Chondrocyte (in vitro differentiated cells): ENCODE data around the gene FCN3. TPM values are rescaled to one million over a fixed set of nuclear protein-coding genes. Genes with fewer than 3 reads are reported as not detected.

Experiments used
- DNase-seq: peaks from one replicate; pipeline ENCODE4 v3.0.0; 2021; ENCODE audit warnings: mixed read lengths, low spot score
- H3K27ac Mint-ChIP-seq: one replicate; pipeline ENCODE4 v1.8.0; 2021; ENCODE audit warnings: mild to moderate bottlenecking, moderate library complexity, mixed read lengths; ENCODE audit not compliant: unreplicated experiment
- H3K27me3 Mint-ChIP-seq: 2 replicates; pipeline ENCODE4 v1.8.0; 2021; ENCODE audit warnings: low read depth, mixed read lengths
- H3K36me3 Mint-ChIP-seq: 2 replicates; pipeline ENCODE4 v1.8.0; 2021; ENCODE audit warnings: low read depth, mixed read lengths
- H3K4me1 Mint-ChIP-seq: 2 replicates; pipeline ENCODE4 v1.8.0; 2021; ENCODE audit warnings: low read depth, mild to moderate bottlenecking, mixed read lengths
- H3K4me3 Mint-ChIP-seq: one replicate; pipeline ENCODE4 v1.8.0; 2021; ENCODE audit warnings: mild to moderate bottlenecking, moderate library complexity, mixed read lengths; ENCODE audit not compliant: unreplicated experiment
- H3K9me3 Mint-ChIP-seq: 2 replicates; pipeline ENCODE4 v1.8.0; 2021; ENCODE audit warnings: low read depth, mixed read lengths
- CTCF ChIP-seq: fragments of 200-600 bp; sonication (generic); IDR thresholded peaks from 2 replicates; pipeline ENCODE4 v1.5.0; 2021; ENCODE audit warnings: antibody characterized with exemption, mild to moderate bottlenecking, moderate library complexity
- total RNA-seq: library from RNA; stranded (reverse); gene quantifications from 3 replicates; pipeline ENCODE4 v1.2.1, GENCODE V29; 2021

FCN3 gene
- total RNA-seq, 1 donor from 2014 or later: not detected

GRCh38 chr1:27341525-27342252, 32.9 kb downstream of the FCN3 start, which contains the start of gene SYTL1:
Gene SYTL1, plus strand, starts transcription at chr1:27342022. Its CDS starts 3,313 bp downstream, at chr1:27345335.
- peak within 1 kb of the TSS; percentile 74 for H3K27ac Mint-ChIP-seq
- peaks cover 24% of the 10 kb centered on the region for H3K4me1 Mint-ChIP-seq
- TF ChIP-seq CTCF: no peak
- no peaks in the 10 kb centered on the region for H3K9me3 Mint-ChIP-seq
- DNase-seq: no peak
- peak within 1 kb of the TSS; percentile 36 for H3K4me3 Mint-ChIP-seq
- no peaks in the 10 kb centered on the region for H3K27me3 Mint-ChIP-seq
- H3K36me3 Mint-ChIP-seq: no peaks in the 10 kb centered on the region

- peaks cover 24% of the 10 kb centered on the region for H3K4me1 Mint-ChIP-seq
- H3K4me3 Mint-ChIP-seq: no peak overlapping the region
- DNase-seq: no peak
- no peaks in the 10 kb centered on the region for H3K9me3 Mint-ChIP-seq
- no peak for TF ChIP-seq CTCF
- no peaks in the 10 kb centered on the region for H3K27me3 Mint-ChIP-seq
- peaks cover 5% of the 10 kb centered on the region for H3K36me3 Mint-ChIP-seq
- no peak overlapping the region for H3K27ac Mint-ChIP-seq
Measured at GRCh38 chr1:27339213-27339612, 35.4 kb downstream of the FCN3 start.

GRCh38 chr1:27338751-27339150, 35.9 kb downstream of the FCN3 start:
- Mint-ChIP-seq H3K4me1 (peaks cover 24% of the 10 kb centered on the region), H3K36me3 (peaks cover 7% of the 10 kb centered on the region), H3K9me3 (no peaks in the 10 kb centered on the region), H3K27ac (no peak overlapping the region), H3K27me3 (no peaks in the 10 kb centered on the region), H3K4me3 (no peak overlapping the region)
- no peak for DNase-seq
- no peak for TF ChIP-seq CTCF

GRCh38 chr1:27336756-27337155, 37.9 kb downstream of the FCN3 start:
- Mint-ChIP-seq H3K27ac (no peak overlapping the region), H3K4me1 (peaks cover 18% of the 10 kb centered on the region), H3K27me3 (no peaks in the 10 kb centered on the region), H3K4me3 (no peak overlapping the region), H3K36me3 (peaks cover 8% of the 10 kb centered on the region), H3K9me3 (no peaks in the 10 kb centered on the region)
- DNase-seq: no peak
- TF ChIP-seq CTCF: no peak

GRCh38 chr1:27335506-27336422, 38.9 kb downstream of the FCN3 start:
- peaks cover 10% of the 10 kb centered on the region for H3K4me1 Mint-ChIP-seq
- no peaks in the 10 kb centered on the region for H3K27me3 Mint-ChIP-seq
- no peak overlapping the region for H3K27ac Mint-ChIP-seq
- peaks cover 8% of the 10 kb centered on the region for H3K36me3 Mint-ChIP-seq
- H3K4me3 Mint-ChIP-seq: no peak overlapping the region
- no peaks in the 10 kb centered on the region for H3K9me3 Mint-ChIP-seq
- no peak for DNase-seq
- TF ChIP-seq CTCF: no peak
